RWPE1 (cell line): Measurements from ENCODE around the gene IGF1R.

Source experiments
- CTCF ChIA-PET: fragments of 350-600 bp; sonication (Branson Sonifier 250); formaldehyde crosslinking; extraction: SDS; loops from one replicate; lab custom pipeline; 2021; lab: Yijun Ruan, JAX
- POLR2A ChIA-PET: fragments of 400-600 bp; formaldehyde crosslinking; extraction: SDS; loops from one replicate; lab custom pipeline; 2020; ENCODE audit warnings: antibody characterized with exemption; ENCODE audit not compliant: low non-redundant PET; lab: Yijun Ruan, JAX
- DNase-seq: peaks from one replicate; pipeline ENCODE4 v3.0.0; 2012; ENCODE audit warnings: low spot score
- H3K27ac ChIP-seq: fragments of 450-650 bp; 2 replicates; pipeline ENCODE4 v1.5.1; 2017
- TF ChIP-seq, protein P1 (sequence below): fragments of 450-650 bp; conservative IDR thresholded peaks from 2 replicates; pipeline ENCODE4 v1.5.1; 2017; ENCODE audit warnings: low read depth, mild to moderate bottlenecking

IGF1R gene

DNA sequence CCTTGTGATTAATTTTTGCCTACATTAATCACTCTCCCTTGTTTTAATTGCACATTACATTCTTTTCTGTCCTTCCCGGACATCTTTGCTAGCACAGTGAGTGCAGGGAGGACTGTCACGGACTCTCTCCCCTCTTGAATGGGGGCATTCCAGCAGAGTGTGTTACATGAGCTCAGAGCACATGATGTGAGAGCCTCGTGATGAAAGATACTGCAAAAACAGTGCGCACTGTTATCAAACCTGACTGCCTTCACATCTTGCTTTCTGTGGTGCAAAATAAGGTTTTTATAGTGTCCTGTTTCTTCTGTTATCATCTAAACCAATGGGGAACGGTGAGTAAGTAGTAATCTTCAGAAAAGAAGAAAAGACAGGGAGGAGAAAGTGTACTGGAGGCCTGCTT, 191.7 kb downstream of the IGF1R start:
- no peak for DNase-seq
- TF ChIP-seq, protein P1, sequence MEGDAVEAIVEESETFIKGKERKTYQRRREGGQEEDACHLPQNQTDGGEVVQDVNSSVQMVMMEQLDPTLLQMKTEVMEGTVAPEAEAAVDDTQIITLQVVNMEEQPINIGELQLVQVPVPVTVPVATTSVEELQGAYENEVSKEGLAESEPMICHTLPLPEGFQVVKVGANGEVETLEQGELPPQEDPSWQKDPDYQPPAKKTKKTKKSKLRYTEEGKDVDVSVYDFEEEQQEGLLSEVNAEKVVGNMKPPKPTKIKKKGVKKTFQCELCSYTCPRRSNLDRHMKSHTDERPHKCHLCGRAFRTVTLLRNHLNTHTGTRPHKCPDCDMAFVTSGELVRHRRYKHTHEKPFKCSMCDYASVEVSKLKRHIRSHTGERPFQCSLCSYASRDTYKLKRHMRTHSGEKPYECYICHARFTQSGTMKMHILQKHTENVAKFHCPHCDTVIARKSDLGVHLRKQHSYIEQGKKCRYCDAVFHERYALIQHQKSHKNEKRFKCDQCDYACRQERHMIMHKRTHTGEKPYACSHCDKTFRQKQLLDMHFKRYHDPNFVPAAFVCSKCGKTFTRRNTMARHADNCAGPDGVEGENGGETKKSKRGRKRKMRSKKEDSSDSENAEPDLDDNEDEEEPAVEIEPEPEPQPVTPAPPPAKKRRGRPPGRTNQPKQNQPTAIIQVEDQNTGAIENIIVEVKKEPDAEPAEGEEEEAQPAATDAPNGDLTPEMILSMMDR, result no peak

DNA sequence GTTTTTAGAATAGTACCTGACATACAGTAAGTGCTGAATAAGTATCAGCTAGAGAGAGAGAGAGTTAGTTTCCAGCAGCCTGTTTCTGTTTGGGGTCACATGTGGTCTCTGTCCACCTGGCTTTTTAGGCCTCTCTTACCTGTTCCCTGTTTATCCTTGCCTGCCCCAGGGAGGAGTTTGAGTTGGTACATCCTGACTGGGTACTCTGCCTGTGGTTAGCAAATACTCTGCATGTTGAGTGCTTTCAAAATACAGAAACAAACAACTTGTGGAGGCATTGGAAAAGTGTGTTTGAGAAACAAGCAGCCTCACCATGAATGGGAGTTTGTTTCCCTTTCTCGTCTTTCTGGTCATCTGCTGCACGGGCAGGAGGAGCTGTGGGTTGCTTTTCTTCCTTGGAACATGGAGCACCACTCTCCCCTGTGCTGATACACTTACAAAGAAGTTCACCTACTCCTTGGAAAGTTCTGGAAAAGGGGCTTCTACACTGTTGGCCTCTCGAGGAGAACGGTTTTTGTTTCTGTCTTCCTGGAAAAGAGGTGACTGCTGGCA, 193.2 kb downstream of the IGF1R start:
- TF ChIP-seq, protein P1, result no peak
- DNase-seq, result no peak
- no peak overlapping the region for H3K27ac ChIP-seq
- ChIA-PET CTCF (no interaction called here), POLR2A (no interaction called here)

More for the DNA sequence above, 191.7 kb downstream of the IGF1R start:
- POLR2A ChIA-PET, result no interaction called here
- CTCF ChIA-PET, result no interaction called here
- H3K27ac ChIP-seq, result no peak overlapping the region

DNA sequence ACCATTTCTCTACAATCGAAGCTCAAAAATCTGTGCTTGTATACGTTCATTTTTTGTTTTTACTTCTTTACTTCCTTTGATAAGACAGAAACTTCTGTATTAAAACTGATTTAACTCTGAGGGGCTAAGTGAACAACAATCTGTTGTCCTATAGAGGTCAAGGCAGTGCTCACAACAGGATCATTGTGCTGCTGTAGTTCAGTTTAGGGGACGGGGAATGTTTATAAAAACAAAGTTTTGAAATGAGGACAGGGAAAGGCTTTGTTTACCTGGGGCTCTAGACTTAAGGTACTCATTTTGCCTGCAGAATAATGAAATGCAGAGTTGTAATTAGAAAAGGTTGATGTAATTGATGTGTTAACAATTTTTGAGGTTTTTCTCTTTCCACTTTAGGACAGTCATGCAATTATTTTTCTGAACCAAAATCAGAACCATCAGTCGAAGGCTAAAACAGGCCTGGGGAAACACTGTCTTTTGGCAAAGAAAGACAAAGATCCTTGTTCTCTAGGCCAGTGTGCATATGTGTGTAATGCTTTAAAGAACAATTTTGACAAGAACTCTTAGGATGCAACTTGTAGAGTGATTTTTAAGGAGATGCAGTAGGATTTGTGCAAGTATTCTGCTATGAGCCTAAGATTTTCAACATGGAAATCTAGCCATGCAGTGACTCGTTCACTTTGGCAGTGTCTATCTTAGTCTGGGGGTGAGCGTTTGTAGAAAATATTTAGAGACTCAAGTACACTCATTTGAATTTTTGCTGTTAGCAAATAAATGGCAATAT, 194.0 kb downstream of the IGF1R start:
- POLR2A ChIA-PET, result no interaction called here
- no peak overlapping the region for H3K27ac ChIP-seq
- no peak for DNase-seq
- CTCF ChIA-PET, result no interaction called here
- TF ChIP-seq, protein P1, result no peak

DNA sequence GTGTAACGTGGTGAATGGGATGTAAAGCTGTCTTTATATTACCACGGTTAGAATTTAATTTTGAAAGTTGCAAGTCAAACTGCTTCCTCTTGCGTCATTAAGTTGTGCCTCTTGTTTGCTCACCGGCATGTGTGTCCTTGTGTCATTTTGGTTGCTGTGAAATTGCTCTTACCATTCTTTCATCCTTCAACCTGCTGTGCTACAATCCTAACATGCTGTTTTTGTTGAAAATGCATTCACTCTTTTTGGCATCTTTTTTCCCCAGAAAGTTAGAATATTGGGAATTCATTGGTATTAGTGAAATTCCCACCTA, 194.6 kb downstream of the IGF1R start:
- ChIA-PET POLR2A (no interaction called here), CTCF (interaction anchor here (0.7 kb wide), 1 partner anchor 368 kb away, joined by 3 read pairs; no protein-coding TSS in a partner anchor)
- no peak overlapping the region for H3K27ac ChIP-seq
- DNase-seq, result no peak
- TF ChIP-seq, protein P1, result no peak

DNA sequence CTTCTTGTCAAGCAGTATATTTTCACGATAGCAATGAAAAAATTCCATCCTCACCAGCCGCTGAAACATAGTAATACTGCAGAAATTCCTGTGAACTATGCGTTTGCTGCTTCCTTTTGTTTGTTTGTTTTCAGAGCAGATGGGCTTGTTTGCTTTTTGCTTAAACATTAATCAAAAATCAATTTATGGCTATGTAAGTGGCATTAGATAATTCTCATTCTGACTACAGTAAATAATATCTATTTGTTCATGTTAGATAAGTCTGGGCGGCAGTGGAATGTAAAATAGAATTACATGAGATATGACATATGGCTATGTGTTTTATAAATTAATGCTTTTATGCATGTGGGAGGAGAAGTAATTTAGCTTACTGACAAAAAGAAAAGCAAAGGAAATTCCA, 195.5 kb downstream of the IGF1R start:
- CTCF ChIA-PET, result interaction anchor here (0.6 kb wide), 2 partner anchors 55 to 184 kb away, joined by 3 to 4 read pairs; no protein-coding TSS in a partner anchor
- POLR2A ChIA-PET, result no interaction called here
- H3K27ac ChIP-seq, result no peak overlapping the region
- TF ChIP-seq, protein P1, result no peak
- DNase-seq, result no peak

DNA sequence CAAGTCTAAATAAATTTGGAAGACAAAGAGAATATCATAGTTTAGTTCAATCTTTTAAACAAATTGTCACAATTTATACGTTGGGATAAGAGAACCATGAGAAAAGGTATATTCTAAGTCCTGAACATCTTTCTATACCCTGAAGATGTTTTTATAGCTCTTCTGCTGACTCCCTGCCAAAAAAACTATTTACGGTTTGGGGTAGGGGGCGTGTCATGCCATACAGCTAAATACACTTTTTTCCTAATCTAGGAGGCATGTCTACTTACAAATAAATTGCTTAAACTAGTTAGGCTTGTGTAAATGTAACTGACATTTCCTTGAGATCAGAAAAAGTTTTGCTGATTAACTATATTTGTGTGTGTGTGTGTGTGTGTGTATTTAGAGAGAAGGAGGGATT, 195.9 kb downstream of the IGF1R start:
- ChIA-PET POLR2A (no interaction called here), CTCF (interaction anchor here (0.6 kb wide), 1 partner anchor 56 kb away, joined by 4 read pairs; no protein-coding TSS in a partner anchor)
- DNase-seq, result no peak
- no peak overlapping the region for H3K27ac ChIP-seq
- TF ChIP-seq, protein P1, result no peak
